Putamen (tissue), 1 donor: ENCODE measurements around the gene TMEM121.

Experiments used
- DNase-seq: peaks from one replicate; pipeline ENCODE4 v3.0.0-alpha.2; 2016; ENCODE audit warnings: low spot score

The TMEM121 gene

GRCh38 chr14:105498430-105499255 lies 27.7 kb upstream of the TMEM121 start:
- peak; percentile 76 for DNase-seq

GRCh38 chr14:105499256-105500035 lies 26.9 kb upstream of the TMEM121 start:
- DNase-seq = peak; percentile 97

GRCh38 chr14:105500036-105500725 lies 26.2 kb upstream of the TMEM121 start:
- DNase-seq = no peak

- no peak for DNase-seq
Observed at GRCh38 chr14:105500726-105501101, 25.7 kb upstream of the TMEM121 start.

- no peak for DNase-seq
Observed at GRCh38 chr14:105501504-105502291, 24.7 kb upstream of the TMEM121 start.

- DNase-seq = no peak
Observed at GRCh38 chr14:105502446-105503295, 23.7 kb upstream of the TMEM121 start.

- no peak for DNase-seq
Observed at GRCh38 chr14:105503296-105503640, 23.1 kb upstream of the TMEM121 start.

GRCh38 chr14:105503935-105504692 lies 22.3 kb upstream of the TMEM121 start:
- DNase-seq = no peak

GRCh38 chr14:105505101-105505500 lies 21.3 kb upstream of the TMEM121 start:
- DNase-seq = no peak

GRCh38 chr14:105507247-105507646 lies 19.1 kb upstream of the TMEM121 start:
- no peak for DNase-seq

- no peak for DNase-seq
Observed at GRCh38 chr14:105508069-105508468, 18.3 kb upstream of the TMEM121 start.

- no peak for DNase-seq
Observed at GRCh38 chr14:105508601-105509000, 17.8 kb upstream of the TMEM121 start.

- DNase-seq = no peak
Observed at GRCh38 chr14:105517096-105517495, 9.3 kb upstream of the TMEM121 start.

GRCh38 chr14:105519946-105520698 lies 6.3 kb upstream of the TMEM121 start:
- DNase-seq = no peak

- no peak for DNase-seq
Observed at GRCh38 chr14:105525326-105525725, 1.1 kb upstream of the TMEM121 start.

GRCh38 chr14:105526776-105527380 lies 495 bp downstream of the TMEM121 start:
- no peak for DNase-seq

GRCh38 chr14:105527381-105527825 lies 1.0 kb downstream of the TMEM121 start:
- no peak for DNase-seq

GRCh38 chr14:105527826-105528585 lies 1.6 kb downstream of the TMEM121 start:
- DNase-seq = peak; percentile 80
